HepG2 (cell line): ENCODE data around the gene OR1M1. TPM values are rescaled to one million over a fixed set of nuclear protein-coding genes. Genes with fewer than 3 reads are reported as not detected.
A peak's percentile ranks its signal among the peaks of the same experiment; 100 is the strongest.

ENCODE experiments used
- ATAD3A ChIP-seq: sonication (generic); formaldehyde crosslinking; IDR thresholded peaks from 2 replicates; pipeline ENCODE4 v1.4.0; 2020; ENCODE audit warnings: missing genetic modification reagents
- BCLAF1 ChIP-seq: fragments of 450-650 bp; IDR thresholded peaks from 2 replicates; pipeline ENCODE4 v1.6.1; 2017; ENCODE audit warnings: mild to moderate bottlenecking
- E2F2 ChIP-seq: sonication (generic); formaldehyde crosslinking; IDR thresholded peaks from 2 replicates; pipeline ENCODE4 v1.4.0; 2020; ENCODE audit warnings: missing genetic modification reagents, borderline replicate concordance
- EEA1 ChIP-seq: sonication (generic); formaldehyde crosslinking; IDR thresholded peaks from 2 replicates; pipeline ENCODE4 v1.5.1; 2020; ENCODE audit warnings: mild to moderate bottlenecking, missing genetic modification reagents, borderline replicate concordance
- FOXA1 ChIP-seq, 2 experiments: fragments of 450-650 bp in 1 of 2; sonication (generic) in 1 of 2; formaldehyde crosslinking in 1 of 2; IDR thresholded peaks; 2 replicates each; pipeline versions ENCODE4 v1.4.0 to v1.6.1; 2016 to 2020; ENCODE audit warnings: missing genetic modification reagents in 1 of 2
- IRF1 ChIP-seq: sonication (generic); formaldehyde crosslinking; IDR thresholded peaks from 2 replicates; pipeline ENCODE4 v1.4.0; 2020; ENCODE audit warnings: low read depth, mild to moderate bottlenecking, missing genetic modification reagents
- KDM6A ChIP-seq: IDR thresholded peaks from 2 replicates; pipeline ENCODE4 v1.6.1; 2016; ENCODE audit warnings: low read depth
- KIAA2018 ChIP-seq: sonication (generic); formaldehyde crosslinking; IDR thresholded peaks from 2 replicates; pipeline ENCODE4 v1.5.0; 2020; ENCODE audit warnings: mild to moderate bottlenecking, missing genetic modification reagents, borderline replicate concordance
- PITX1 ChIP-seq: sonication (generic); formaldehyde crosslinking; IDR thresholded peaks from 2 replicates; pipeline ENCODE4 v1.5.1; 2020; ENCODE audit warnings: mild to moderate bottlenecking, missing genetic modification reagents
- REXO4 ChIP-seq: sonication (generic); formaldehyde crosslinking; IDR thresholded peaks from 2 replicates; pipeline ENCODE4 v1.8.0; 2022; ENCODE audit warnings: missing genetic modification reagents, mild to moderate bottlenecking, borderline replicate concordance
- SMARCE1 ChIP-seq: fragments of 450-650 bp; IDR thresholded peaks from 2 replicates; pipeline ENCODE4 v1.6.1; 2017; ENCODE audit warnings: borderline replicate concordance
- SNAPC2 ChIP-seq: sonication (generic); formaldehyde crosslinking; IDR thresholded peaks from 2 replicates; pipeline ENCODE4 v1.8.1; 2022; ENCODE audit warnings: mild to moderate bottlenecking, missing genetic modification reagents
- ZBTB37 ChIP-seq: sonication (generic); formaldehyde crosslinking; IDR thresholded peaks from 2 replicates; pipeline ENCODE4 v1.4.0; 2020; ENCODE audit warnings: mild to moderate bottlenecking, missing genetic modification reagents
- ZSCAN29 ChIP-seq: sonication (generic); formaldehyde crosslinking; conservative IDR thresholded peaks from 2 replicates; pipeline ENCODE4 v1.4.0; 2020; ENCODE audit warnings: mild to moderate bottlenecking, missing genetic modification reagents
- polyA plus RNA-seq, 8 experiments: library from polyadenylated mRNA; depleted of rRNA in 3 of 8; stranded (reverse) in 7 of 8; unstranded in 1 of 8; fragments of >200 nt; fragmentation: Illumina TruSeq in 4 of 8; extraction: Trizol in 4 of 8; gene quantifications; 2 replicates each; pipeline versions ENCODE4 v1.2.1 to v1.2.3, GENCODE V29; 2011 to 2016; ENCODE audit warnings: low read depth in 4 of 8, missing spikeins in 1 of 8, mixed read lengths in 1 of 8; ENCODE audit not compliant: insufficient read depth in 1 of 8
- total RNA-seq, 5 experiments: library from RNA; depleted of rRNA; stranded (reverse); fragments of >200 nt; fragmentation: Illumina TruSeq; extraction: Trizol; gene quantifications; 2 replicates each; pipeline ENCODE4 v1.2.3, GENCODE V29; 2016; ENCODE audit warnings: low read depth in 1 of 5

The OR1M1 gene
- total and polyA plus RNA-seq, 2 of the 13 experiments (the other 11 are each of a cell fraction or from before 2014, with no cell fraction given) = not detected

GRCh38 chr19:9140159-9140874, 53.5 kb downstream of the OR1M1 start, which contains the start of gene ZNF317 (continued):
- TF ChIP-seq FOXA1 (IDR thresholded peaks at IDR 0.05) = no peak
- TF ChIP-seq FOXA1 (CRISPR knock-in tag; IDR thresholded peaks at IDR 0.05) = no peak
- no peak for TF ChIP-seq EEA1 (CRISPR knock-in tag)
- TF ChIP-seq ZSCAN29 = no peak
- no peak for TF ChIP-seq BCLAF1
- TF ChIP-seq KDM6A = no peak
- TF ChIP-seq SMARCE1 = no peak
- no peak for TF ChIP-seq SNAPC2 (CRISPR knock-in tag)
- TF ChIP-seq E2F2 (CRISPR knock-in tag) = no peak
- TF ChIP-seq ZBTB37 (CRISPR knock-in tag) = 0 out of 2 replicates have a peak, but pooled peaks have one; percentile 35
- peak; percentile 55; the same call in 1 of the 2 replicates for TF ChIP-seq PITX1 (CRISPR knock-in tag)
- TF ChIP-seq KIAA2018 (CRISPR knock-in tag) = no peak
- no peak for TF ChIP-seq REXO4
- no peak for TF ChIP-seq ATAD3A (CRISPR knock-in tag)
- no peak for TF ChIP-seq IRF1 (CRISPR knock-in tag)
